Stimulated activated CD8-positive, alpha-beta memory T cell treated with anti-CD3 and anti-CD28 coated beads, Interleukin-12 subunit alpha, Interleukin-12 subunit beta, amount 100 ng/mL, for 1 hour (primary cell): ENCODE data around the gene FOXJ1.

Source experiments
- DNase-seq: peaks from one replicate; pipeline ENCODE4 v3.0.0-alpha.2; 2020; ENCODE audit warnings: low read depth

The FOXJ1 gene

GRCh38 chr17:76123749-76124581 is 17.1 kb downstream of the FOXJ1 start:
- DNase-seq = no peak

- DNase-seq = no peak
Measured at GRCh38 chr17:76123191-76123499, 17.9 kb downstream of the FOXJ1 start.

- DNase-seq = no peak
Measured at GRCh38 chr17:76122431-76123190, 18.4 kb downstream of the FOXJ1 start.

- DNase-seq = no peak
Measured at GRCh38 chr17:76121932-76122430, 19.1 kb downstream of the FOXJ1 start.

- DNase-seq = no peak
Measured at GRCh38 chr17:76120658-76121008, 20.4 kb downstream of the FOXJ1 start.

GRCh38 chr17:76119409-76120371 is 21.4 kb downstream of the FOXJ1 start:
- DNase-seq = no peak

GRCh38 chr17:76115138-76115754 is 25.8 kb downstream of the FOXJ1 start:
- DNase-seq = no peak

GRCh38 chr17:76111956-76112355 is 29.1 kb downstream of the FOXJ1 start:
- DNase-seq = no peak

- DNase-seq = no peak
Measured at GRCh38 chr17:76107509-76107908, 33.5 kb downstream of the FOXJ1 start.

GRCh38 chr17:76106703-76107102 is 34.3 kb downstream of the FOXJ1 start:
- no peak for DNase-seq

GRCh38 chr17:76104896-76105231 is 36.2 kb downstream of the FOXJ1 start:
- DNase-seq = no peak

- DNase-seq = no peak
Measured at GRCh38 chr17:76104140-76104895, 36.7 kb downstream of the FOXJ1 start.

- peak; percentile 88 for DNase-seq
Measured at GRCh38 chr17:76103274-76104139, 37.5 kb downstream of the FOXJ1 start, which contains the start of gene EXOC7. EXOC7 (minus strand) TSS chr17:76103787; CDS start chr17:76103692, 95 bp downstream.

- DNase-seq = no peak
Measured at GRCh38 chr17:76102944-76103273, 38.1 kb downstream of the FOXJ1 start.

- no peak for DNase-seq
Measured at GRCh38 chr17:76097716-76098295, 43.2 kb downstream of the FOXJ1 start.

- no peak for DNase-seq
Measured at GRCh38 chr17:76095943-76096342, 45.1 kb downstream of the FOXJ1 start.

- no peak for DNase-seq
Measured at GRCh38 chr17:76094046-76094445, 47.0 kb downstream of the FOXJ1 start.

GRCh38 chr17:76092526-76093413 is 48.3 kb downstream of the FOXJ1 start:
- DNase-seq = no peak
